T47D (cell line): ENCODE measurements around the gene CRACR2B.

Source experiments
- DNase-seq, 2 experiments: peaks; one replicate each; pipeline versions ENCODE4 v3.0.0 to v3.0.0-alpha.2; 2011 to 2012; ENCODE audit warnings: low read depth in 1 of 2, low spot score in 1 of 2
- JUND ChIP-seq: IDR thresholded peaks from 2 replicates; pipeline ENCODE4 v1.6.1; 2012; ENCODE audit warnings: low read depth
- in situ Hi-C: cut with HindIII; loops from 2 replicates; pipeline ENCODE4 v1.10.0; 2016; ENCODE audit warnings: low sequenced_read_pairs, low pct_unique_long_range_greater_than_20kb

The CRACR2B gene

DNA sequence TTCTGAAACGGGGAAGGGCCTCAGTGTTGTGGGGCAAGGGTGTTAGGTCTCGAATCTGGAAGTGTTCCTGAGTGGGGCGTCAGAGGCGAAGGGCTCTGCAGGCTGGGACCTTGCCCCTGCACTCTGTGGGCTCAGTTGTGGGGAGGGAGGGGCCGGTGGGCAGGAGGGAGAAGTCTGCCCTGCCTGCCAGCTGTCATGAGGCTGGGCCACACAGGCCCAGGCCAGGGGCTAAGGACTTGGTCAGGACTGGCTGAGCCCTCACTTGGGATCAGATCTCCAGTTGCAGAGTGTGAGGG, at the start of gene CRACR2B:
CRACR2B (plus strand) TSS at position 23 of the 296 bp plus-strand sequence. CDS start 689 bp downstream, outside the sequence.
- TF ChIP-seq JUND, result no peak
- DNase-seq, result no peak
- in situ Hi-C loops, result no loop called here

DNA sequence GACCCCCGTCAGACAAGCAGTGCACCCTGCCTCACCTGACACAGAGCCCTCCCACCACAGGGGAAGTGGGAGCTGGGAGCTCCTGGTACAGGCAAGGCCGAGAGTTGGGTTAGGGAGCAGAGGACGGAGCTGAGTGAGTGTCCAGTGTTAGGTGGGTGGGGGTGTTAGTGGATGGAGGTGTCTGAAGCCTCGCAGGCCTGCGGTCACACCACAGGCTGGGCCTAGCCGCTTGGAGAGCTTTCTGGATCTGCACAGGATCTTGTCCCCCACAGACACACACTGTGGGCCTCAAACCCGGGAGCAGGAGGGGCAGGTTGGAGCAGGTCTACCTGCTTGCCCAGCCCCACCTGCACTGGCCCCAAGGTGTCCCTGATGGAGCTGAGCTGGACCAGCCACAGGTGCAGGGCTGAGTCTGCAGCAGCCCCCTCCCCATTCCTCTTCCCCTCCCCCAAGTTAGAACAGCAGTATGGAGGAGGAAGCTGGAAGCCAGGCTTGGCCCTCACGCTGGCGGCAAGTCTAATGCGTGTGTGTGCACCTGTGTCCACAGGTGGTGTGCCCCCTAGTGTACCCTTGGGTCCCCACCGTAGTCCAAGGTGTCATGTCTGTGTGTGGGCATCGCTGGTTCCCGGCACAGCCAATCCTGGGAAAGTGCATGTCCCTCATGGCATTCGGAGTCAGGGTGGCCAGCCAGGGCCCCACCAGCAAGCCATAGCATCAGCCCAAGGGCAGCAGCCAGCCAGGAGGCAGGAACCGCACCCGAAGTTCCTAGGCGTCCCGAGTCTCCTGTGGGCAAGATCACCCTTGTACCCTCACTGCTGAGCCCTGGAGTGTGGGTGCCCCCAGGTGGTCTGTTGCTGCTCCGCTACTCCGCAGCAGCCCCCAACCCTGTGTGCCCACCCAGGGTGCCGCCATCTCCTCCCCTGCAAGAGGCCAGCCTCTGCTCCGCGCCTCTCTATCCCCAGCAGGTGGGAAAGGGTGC, 48.5 kb upstream of the CRACR2B start:
- DNase-seq, result no peak
- in situ Hi-C loops, result no loop called here
- no peak for TF ChIP-seq JUND

DNA sequence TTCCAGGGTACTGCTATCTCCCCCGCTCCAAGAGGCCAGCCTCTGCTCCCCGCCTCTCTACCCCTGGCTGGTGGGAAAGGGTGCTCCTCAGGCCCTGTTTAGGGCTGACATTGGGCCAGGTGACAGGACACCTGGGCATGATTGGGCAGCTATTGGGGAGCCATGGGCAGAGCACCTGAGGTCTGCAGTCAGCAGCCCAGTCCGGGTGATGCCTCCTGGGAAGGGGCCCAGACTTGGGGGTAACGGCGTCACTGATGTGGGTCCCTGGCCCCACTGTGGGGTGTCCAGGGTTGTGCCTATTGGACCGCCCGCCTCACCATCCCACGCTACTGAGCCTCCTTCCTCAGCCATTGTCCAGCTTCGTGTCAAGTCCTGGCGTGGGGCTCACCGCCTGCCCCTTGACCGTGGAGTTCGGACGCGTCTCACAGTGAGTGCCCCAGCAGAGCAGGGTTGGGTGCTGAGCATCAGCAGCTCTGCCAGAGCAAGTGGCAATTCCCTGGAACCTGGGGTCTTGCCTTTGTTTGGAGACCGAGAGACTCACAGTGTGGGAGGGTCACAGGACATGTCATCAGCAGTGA, 47.7 kb upstream of the CRACR2B start:
- TF ChIP-seq JUND, result no peak
- DNase-seq, result no peak
- in situ Hi-C loops, result no loop called here

DNA sequence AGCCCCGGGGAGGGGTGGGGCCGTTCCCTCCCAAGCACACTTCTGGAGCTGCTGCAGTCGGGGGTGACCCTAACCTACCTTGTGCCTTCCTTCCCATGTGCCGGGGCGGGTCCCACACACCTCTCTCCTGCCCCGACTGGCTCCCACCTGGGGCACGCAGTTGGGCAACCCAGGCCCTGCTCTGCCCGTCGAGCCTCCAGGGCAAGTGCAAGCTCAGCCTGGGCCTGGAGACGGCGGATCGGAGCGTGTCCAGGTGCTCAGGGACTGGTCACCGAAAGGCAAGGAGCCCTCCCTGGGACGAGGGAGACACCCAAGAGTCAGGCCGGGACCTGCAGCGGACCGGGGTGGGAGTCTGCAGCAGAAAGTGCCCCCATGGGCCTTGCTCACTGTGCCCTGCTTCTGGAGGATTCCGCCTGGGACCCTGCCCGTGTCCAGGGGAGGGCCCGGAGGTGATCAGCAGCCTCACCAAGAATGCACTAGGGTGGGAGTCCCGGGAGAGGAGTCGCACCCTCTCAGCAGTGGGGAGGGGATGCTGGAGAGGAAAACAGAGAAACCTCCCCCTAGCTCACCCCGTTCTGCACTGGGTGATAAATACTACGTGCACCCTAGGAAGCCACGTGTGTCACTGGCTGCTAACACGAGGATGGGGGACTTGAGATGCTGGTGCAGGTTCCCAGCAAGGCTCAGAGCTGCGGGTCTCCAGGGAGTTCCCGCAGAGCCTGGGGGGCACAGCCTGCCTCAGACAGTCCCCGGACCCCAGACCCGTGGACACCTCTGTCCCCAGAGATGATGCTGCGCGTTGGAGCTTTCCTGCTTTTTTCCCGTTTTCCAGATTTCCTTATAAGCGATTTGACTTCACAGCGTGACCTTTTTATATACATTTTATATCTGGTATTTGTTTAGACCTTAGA, 45.2 kb upstream of the CRACR2B start:
- in situ Hi-C loops, result no loop called here
- TF ChIP-seq JUND, result no peak
- no peak for DNase-seq

DNA sequence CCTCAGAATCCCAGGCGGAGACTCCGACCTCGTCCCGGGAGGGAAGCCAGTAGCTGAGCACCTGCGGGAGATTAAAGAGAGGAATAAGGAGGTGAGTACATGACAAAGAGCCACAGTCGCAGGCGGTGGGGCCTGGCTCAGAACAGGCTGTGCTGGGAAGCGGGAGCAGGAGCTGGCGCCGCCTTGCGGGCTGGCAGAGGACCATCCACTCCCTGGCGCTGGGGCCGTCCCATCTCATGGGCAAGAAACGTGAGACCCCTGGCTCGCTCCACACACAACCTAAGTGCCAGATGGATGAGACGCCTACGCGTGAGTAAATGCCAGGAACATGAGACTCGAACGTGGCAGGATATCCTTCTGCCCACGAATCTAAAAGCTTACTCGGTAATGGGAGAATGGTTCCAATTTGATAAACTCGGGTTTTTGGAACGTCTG, 44.1 kb upstream of the CRACR2B start:
- in situ Hi-C loops, result no loop called here
- DNase-seq, result no peak
- no peak for TF ChIP-seq JUND

DNA sequence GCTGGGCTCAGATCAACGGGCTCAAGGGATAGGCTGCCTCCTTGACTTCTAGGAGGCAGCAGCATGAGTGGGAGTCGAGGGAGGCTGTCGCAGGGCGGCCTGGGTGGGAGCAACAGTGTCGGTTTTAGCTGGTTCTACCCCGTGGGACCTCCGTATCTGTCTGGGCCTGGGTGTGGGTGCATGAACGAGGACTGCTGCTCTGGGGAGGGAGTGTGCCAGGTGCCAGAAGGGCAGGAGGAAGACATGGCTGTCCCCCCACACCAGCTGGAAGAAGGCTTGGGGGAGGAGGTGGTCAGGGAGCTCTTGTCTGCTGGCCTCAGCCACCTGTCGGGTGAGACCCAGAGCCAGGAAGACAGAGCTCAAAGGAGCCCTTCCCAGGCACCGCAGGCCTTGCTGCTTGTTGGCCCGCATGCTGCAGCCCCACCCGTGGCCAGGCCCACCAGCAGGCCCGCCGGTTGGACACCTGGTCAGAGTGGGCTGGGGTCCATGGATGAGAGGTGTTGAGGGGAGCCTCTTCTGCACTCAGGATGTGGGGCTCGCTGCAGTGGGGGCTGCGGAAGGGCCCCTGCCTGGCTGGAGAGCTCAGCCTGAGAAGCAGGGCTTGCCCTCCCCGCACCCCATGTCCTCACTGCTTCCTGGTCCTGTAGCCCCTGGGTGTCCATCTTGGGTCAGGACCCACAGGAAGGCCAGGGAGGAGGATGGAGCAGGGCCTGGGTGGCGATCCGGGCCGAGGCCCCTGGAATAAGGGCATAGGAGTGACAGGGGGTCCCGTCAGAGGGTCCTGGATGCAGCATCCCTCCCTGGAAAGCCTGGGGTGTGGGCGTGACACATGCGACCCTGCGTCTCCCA, 41.3 kb upstream of the CRACR2B start:
- DNase-seq, result no peak
- TF ChIP-seq JUND, result no peak
- in situ Hi-C loops, result no loop called here

DNA sequence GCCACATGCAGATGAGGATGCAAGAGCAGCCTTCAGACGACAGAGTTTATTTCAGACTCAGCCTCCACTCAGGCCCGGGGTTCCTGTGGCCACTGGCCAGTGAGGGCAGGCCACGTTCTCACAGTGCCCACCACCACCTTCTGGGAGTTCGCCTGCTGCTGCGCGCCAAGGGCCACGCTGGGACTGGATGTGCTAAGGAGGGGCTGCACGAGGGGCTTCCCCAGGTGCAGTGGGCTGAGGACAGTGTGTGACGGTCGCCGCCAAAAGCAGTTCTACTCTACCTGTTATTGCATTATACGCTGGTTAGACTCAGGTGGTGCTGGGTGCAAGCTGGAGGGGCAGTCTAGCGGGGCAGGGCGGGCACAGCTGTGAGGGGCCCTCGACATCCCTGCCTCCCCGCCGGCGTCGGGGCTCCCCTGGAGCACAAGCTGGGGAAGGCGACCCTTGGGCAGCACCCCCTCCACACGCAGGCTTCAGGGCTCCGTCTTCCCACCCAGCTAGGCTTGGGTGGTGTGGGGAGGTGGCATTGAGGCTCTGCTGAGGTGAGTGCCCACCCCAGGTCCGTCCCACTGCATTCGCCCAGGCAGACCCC, 40.5 kb upstream of the CRACR2B start:
- no peak for DNase-seq
- TF ChIP-seq JUND, result no peak
- in situ Hi-C loops, result no loop called here

DNA sequence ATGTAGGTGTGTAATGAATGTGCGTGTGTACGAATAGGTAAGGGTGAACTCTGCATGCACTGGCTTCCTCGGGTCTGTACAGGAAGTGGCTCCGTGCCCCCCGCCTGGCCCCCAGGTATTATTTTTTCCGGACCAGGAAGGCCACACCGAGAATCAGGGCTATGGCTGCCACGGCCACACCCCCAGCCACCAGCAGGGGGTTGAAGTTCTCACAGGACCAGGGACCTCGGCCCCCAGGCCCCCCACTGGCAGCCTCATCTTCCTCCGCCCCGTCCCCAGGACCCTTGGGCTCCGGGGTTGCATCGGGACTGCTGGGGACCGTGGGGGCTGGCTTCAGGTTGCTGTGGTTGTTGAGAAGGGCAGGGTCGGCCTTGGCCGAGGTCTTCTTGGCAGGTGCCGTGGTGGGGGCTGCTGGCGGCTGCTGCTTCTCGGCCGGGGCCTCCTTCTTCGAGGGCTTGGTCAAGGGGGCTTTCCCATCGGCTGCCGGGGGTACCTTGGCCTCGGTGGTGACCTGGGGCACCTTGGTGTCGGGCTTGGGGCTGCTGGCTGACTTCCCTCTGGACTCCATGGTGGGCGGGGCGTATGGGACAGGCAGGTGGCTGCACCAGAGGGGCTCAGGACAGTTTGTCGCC, 39.6 kb upstream of the CRACR2B start:
- TF ChIP-seq JUND, result no peak
- in situ Hi-C loops, result no loop called here
- DNase-seq, result no peak

DNA sequence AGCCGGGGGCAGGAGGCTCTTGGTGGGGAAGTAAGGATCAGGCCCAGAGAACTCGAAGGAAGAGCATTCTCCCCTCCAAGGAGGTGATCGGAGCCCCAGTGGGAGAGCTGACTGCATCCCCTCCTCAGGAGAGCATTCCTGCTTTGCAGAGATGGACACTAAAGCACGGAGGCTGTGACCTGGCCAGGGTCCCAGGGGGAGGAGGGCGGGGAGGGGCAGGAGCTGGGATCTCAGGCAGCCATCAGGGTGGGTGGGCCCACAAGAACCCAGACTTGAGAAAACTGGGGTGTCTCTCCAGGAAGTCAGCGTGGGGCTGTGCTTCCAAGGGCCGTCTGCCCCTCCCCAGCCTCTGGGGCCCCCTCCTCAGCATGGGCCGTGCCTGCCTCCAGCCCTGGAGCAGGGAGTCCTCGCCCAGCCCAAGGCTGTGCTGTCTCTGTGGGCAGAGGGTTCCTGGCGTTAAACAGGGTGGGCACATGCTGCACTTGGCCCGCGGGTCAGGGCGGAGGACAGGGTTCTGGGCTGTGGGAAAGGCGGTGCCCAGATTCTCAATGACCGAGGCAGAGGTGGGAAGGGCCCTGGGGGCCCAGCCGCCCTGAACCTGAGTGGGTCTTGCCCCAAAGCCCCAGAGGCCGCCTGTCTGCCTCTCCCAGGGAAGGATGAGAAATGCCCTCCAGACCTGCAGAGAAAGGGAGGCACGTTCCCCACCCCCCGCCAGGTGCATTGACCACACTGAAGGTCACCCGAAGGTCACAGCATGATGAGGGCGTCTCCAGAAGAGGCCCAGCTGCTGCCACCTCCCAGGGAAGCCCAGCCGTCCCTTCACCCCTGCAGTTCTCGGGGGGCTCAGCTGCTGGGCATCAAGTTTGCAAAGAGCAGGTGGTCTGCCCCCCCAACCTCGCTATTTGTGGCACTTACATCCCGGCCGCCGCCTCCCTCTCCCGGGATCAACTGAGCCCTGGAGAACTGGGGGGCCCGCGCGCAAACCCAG, 38.5 kb upstream of the CRACR2B start:
- in situ Hi-C loops, result no loop called here
- no peak for TF ChIP-seq JUND
- no peak for DNase-seq

DNA sequence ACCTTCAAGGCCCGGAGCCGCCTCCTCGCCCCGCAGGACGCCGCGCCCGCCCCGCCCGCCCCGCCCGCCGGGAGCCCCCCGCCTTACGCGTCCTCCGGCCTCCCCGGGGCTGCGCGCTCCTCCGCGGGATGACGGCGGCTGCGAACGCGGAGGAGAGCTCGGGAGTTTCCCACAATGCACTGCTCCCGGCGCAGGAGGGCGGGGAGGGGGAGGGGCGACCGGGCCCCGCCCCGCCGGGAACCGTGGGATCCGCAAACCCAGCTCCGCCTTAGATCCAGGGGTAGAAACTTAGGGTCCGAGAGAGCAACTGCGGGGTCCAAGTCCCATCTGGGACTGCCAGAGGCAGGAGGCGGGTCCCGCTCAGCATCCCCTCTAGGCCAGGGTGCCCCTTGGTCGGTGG, 37.8 kb upstream of the CRACR2B start, which contains the start of gene CEND1:
CEND1 (minus strand) TSS at position 148 of the 400 bp plus-strand sequence. CDS start 1,514 bp downstream, outside the sequence.
- peak in 1 of 2 experiments; percentile 55 for DNase-seq
- in situ Hi-C loops, result no loop called here
- TF ChIP-seq JUND, result no peak
